Caco-2 (cell line): ENCODE results near the gene COL5A1. TPM values are rescaled to one million over a fixed set of nuclear protein-coding genes. Genes with fewer than 3 reads are reported as not detected.
A peak's percentile ranks its signal among the peaks of the same experiment; 100 is the strongest.

ENCODE experiments used
- BruUV-seq: library from RNA; stranded (reverse); fragments of 400-500 nt; replicated peaks from 2 replicates; lab custom pipeline; 2021; lab: Mats Ljungman, UMichigan
- CTCF ChIA-PET: fragments of 300-600 bp; sonication (Branson Sonifier 250); formaldehyde crosslinking; loops from one replicate; lab custom pipeline; 2022; ENCODE audit warnings: antibody characterized with exemption; lab: Charles Lee
- POLR2A ChIA-PET: fragments of 300-600 bp; sonication (Branson Sonifier 250); formaldehyde crosslinking; loops from one replicate; lab custom pipeline; 2022; ENCODE audit warnings: antibody characterized with exemption; lab: Charles Lee
- DNase-seq, 2 experiments: peaks; one replicate each; pipeline versions ENCODE4 v3.0.0 to v3.0.0-alpha.2; 2020 to 2022
- H3K27me3 ChIP-seq: replicated peaks from 2 replicates; pipeline ENCODE4 v1.6.0; 2011; ENCODE audit warnings: low read length; ENCODE audit not compliant: control insufficient read depth, insufficient read depth
- H3K36me3 ChIP-seq: 2 replicates; pipeline ENCODE4 v1.5.1; 2011; ENCODE audit warnings: low read length; ENCODE audit not compliant: control insufficient read depth, insufficient read depth
- H3K4me1 ChIP-seq: fragments of 250-450 bp; sonication (Bioruptor Pico); 2 replicates; pipeline ENCODE4 v1.5.1; 2020; ENCODE audit warnings: mild to moderate bottlenecking
- H3K4me3 ChIP-seq: 2 replicates; pipeline ENCODE4 v1.5.1; 2011; ENCODE audit warnings: low read depth, mild to moderate bottlenecking, control low read depth, low read length
- H3K9me3 ChIP-seq: fragments of 250-450 bp; sonication (Bioruptor Pico); 2 replicates; pipeline ENCODE4 v1.5.1; 2020; ENCODE audit warnings: mild to moderate bottlenecking, moderate library complexity
- H3K27ac Mint-ChIP-seq: one replicate; pipeline ENCODE4 v1.8.0; 2022; ENCODE audit warnings: mixed read lengths; ENCODE audit not compliant: unreplicated experiment
- H3K27me3 Mint-ChIP-seq: one replicate; pipeline ENCODE4 v1.8.0; 2022; ENCODE audit warnings: mixed read lengths; ENCODE audit not compliant: insufficient read depth, unreplicated experiment
- H3K36me3 Mint-ChIP-seq: one replicate; pipeline ENCODE4 v1.8.0; 2022; ENCODE audit warnings: mild to moderate bottlenecking, mixed read lengths; ENCODE audit not compliant: insufficient read depth, unreplicated experiment
- H3K4me1 Mint-ChIP-seq: one replicate; pipeline ENCODE4 v1.8.0; 2022; ENCODE audit warnings: low read depth, mixed read lengths; ENCODE audit not compliant: unreplicated experiment
- H3K4me3 Mint-ChIP-seq: one replicate; pipeline ENCODE4 v1.8.0; 2022; ENCODE audit warnings: mild to moderate bottlenecking, moderate library complexity, mixed read lengths; ENCODE audit not compliant: unreplicated experiment
- H3K9me3 Mint-ChIP-seq: one replicate; pipeline ENCODE4 v1.8.0; 2022; ENCODE audit warnings: mixed read lengths; ENCODE audit not compliant: unreplicated experiment
- intact Hi-C: fragments of 100-400 bp; cut with micrococcal nuclease; formaldehyde crosslinking; loops from one replicate; pipeline ENCODE4 v1.10.0; 2022; ENCODE audit not compliant: unreplicated experiment
- total RNA-seq: library from RNA; stranded (reverse); gene quantifications from 2 replicates; pipeline ENCODE4 v1.2.3, GENCODE V29; 2022
- TF ChIP-seq, protein P1 (sequence below), 2 experiments: fragments of 200-600 bp in 1 of 2; IDR thresholded peaks; 1 replicate in 1 of 2; 2 replicates in 1 of 2; pipeline versions ENCODE4 v1.5.1 to v1.8.0; 2011 to 2022; ENCODE audit warnings: antibody characterized with exemption in 1 of 2, control low read depth in 1 of 2, inconsistent platforms in 1 of 2, low read depth in 1 of 2, low read length in 1 of 2, mild to moderate bottlenecking in 1 of 2, moderate library complexity in 1 of 2; ENCODE audit not compliant: insufficient read depth in 1 of 2, severe bottlenecking in 1 of 2, unreplicated experiment in 1 of 2

The COL5A1 gene
- total RNA-seq, 1 experiment from 2014 or later: 4.8 TPM

DNA sequence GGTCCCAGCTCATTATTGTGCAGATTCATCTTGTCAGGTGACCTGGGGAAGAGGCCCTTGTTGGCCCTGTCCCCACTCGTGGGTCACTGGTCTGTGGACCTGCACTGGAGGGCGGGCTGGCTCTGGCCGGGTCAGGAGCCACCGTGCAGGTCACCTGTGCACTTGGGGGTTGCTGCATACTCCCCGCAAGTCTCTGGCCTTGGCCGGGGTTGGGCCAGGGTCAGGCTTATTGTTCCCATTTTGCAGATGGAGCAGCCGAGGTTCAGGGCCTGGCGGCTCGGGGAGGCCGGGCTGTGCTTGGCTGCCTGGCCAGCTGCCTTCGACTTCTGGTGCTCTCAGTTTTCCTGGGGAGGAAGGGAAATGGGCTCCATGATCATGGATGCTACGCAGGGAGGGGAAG is 130.7 kb downstream of the COL5A1 start:
- Histone ChIP-seq H3K27me3 (no peaks in the 10 kb centered on the region), H3K4me3 (no peak overlapping the region), H3K36me3 (no peaks in the 10 kb centered on the region), H3K4me1 (peaks cover 28% of the 10 kb centered on the region), H3K9me3 (no peaks in the 10 kb centered on the region)
- no peak for DNase-seq
- POLR2A ChIA-PET: no interaction called here
- TF ChIP-seq, protein P1, sequence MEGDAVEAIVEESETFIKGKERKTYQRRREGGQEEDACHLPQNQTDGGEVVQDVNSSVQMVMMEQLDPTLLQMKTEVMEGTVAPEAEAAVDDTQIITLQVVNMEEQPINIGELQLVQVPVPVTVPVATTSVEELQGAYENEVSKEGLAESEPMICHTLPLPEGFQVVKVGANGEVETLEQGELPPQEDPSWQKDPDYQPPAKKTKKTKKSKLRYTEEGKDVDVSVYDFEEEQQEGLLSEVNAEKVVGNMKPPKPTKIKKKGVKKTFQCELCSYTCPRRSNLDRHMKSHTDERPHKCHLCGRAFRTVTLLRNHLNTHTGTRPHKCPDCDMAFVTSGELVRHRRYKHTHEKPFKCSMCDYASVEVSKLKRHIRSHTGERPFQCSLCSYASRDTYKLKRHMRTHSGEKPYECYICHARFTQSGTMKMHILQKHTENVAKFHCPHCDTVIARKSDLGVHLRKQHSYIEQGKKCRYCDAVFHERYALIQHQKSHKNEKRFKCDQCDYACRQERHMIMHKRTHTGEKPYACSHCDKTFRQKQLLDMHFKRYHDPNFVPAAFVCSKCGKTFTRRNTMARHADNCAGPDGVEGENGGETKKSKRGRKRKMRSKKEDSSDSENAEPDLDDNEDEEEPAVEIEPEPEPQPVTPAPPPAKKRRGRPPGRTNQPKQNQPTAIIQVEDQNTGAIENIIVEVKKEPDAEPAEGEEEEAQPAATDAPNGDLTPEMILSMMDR (IDR thresholded peaks at IDR 0.05; ENCODE audit: insufficient read depth in 1 of 2, low read depth in 1 of 2, low read length in 1 of 2, severe bottlenecking in 1 of 2, unreplicated experiment in 1 of 2): no peak
- Mint-ChIP-seq H3K9me3 (no peaks in the 10 kb centered on the region), H3K27me3 (no peaks in the 10 kb centered on the region), H3K4me1 (no peaks in the 10 kb centered on the region), H3K4me3 (no peak overlapping the region), H3K36me3 (no peaks in the 10 kb centered on the region), H3K27ac (no peak overlapping the region)
- CTCF ChIA-PET: no interaction called here
- intact Hi-C loops: no loop called here
- BruUV-seq: no TSS peak

DNA sequence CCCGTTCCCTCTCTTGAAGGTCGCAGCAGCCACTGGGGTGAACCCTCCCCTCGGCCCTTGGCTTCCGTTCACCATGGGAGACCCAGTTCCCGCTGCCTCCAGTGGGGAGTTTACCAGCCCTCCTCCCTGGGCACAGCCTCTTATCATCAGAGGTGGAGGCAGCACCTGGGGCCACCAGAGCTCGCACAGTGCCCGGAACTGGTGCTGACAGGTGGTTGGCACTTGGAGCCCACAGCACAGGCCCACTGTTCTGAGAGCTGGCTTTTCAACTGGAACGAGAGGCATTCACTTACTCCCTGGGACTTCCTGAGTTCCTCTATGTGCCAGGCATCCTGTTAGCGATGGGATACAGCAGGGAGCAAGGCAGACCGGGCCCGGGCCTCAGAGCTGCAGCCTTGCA is 132.2 kb downstream of the COL5A1 start:
- no peak for DNase-seq
- no peaks in the 10 kb centered on the region for H3K9me3 Mint-ChIP-seq
- Histone ChIP-seq H3K4me3 (no peak overlapping the region), H3K27me3 (no peaks in the 10 kb centered on the region), H3K9me3 (no peaks in the 10 kb centered on the region), H3K36me3 (no peaks in the 10 kb centered on the region), H3K4me1 (peaks cover 28% of the 10 kb centered on the region)
- no peaks in the 10 kb centered on the region for H3K36me3 Mint-ChIP-seq
- H3K27me3 Mint-ChIP-seq: no peaks in the 10 kb centered on the region
- TF ChIP-seq, protein P1 (IDR thresholded peaks at IDR 0.05; ENCODE audit: insufficient read depth in 1 of 2, low read depth in 1 of 2, low read length in 1 of 2, severe bottlenecking in 1 of 2, unreplicated experiment in 1 of 2): no peak
- H3K4me3 Mint-ChIP-seq: no peak overlapping the region
- H3K4me1 Mint-ChIP-seq: no peaks in the 10 kb centered on the region
- H3K27ac Mint-ChIP-seq: no peak overlapping the region
- no TSS peak for BruUV-seq
- ChIA-PET CTCF (no interaction called here), POLR2A (no interaction called here)
- intact Hi-C loops: no loop called here

DNA sequence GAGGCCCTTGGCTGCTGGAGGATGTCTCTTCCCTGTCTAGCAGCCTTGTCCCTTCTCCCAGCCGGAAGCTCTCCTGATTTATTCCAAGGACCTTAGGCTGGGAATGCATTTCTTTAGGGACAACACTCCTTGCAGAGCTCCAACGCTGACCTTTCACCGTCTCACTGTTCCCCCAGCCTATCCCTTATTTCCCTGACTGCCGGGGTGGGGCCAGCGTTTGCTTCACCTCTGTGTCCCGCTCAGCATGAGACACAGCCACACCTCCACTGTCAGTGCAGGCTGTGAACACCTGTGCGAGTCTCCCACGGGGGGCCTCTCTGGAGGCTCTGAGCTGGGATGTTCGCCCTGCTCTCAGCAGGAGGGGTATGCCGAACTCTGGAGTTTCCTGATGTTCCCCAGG is 132.8 kb downstream of the COL5A1 start:
- no peaks in the 10 kb centered on the region for H3K9me3 Mint-ChIP-seq
- no peaks in the 10 kb centered on the region for H3K36me3 Mint-ChIP-seq
- intact Hi-C loops: no loop called here
- no peaks in the 10 kb centered on the region for H3K27me3 Mint-ChIP-seq
- no peaks in the 10 kb centered on the region for H3K4me1 Mint-ChIP-seq
- Histone ChIP-seq H3K9me3 (no peaks in the 10 kb centered on the region), H3K4me1 (peaks cover 32% of the 10 kb centered on the region), H3K27me3 (no peaks in the 10 kb centered on the region), H3K4me3 (no peak overlapping the region), H3K36me3 (no peaks in the 10 kb centered on the region)
- TF ChIP-seq, protein P1 (IDR thresholded peaks at IDR 0.05; ENCODE audit: insufficient read depth in 1 of 2, low read depth in 1 of 2, low read length in 1 of 2, severe bottlenecking in 1 of 2, unreplicated experiment in 1 of 2): no peak
- H3K4me3 Mint-ChIP-seq: no peak overlapping the region
- DNase-seq: peak in 1 of 2 experiments; percentile 15
- BruUV-seq: no TSS peak
- ChIA-PET POLR2A (no interaction called here), CTCF (no interaction called here)
- H3K27ac Mint-ChIP-seq: peak overlapping the region; percentile 42
